SKM-1 treated with dmso at 0.1 percent for 144 hours (cell line): ENCODE measurements around the gene EHD1.

Experiments
- DNase-seq: peaks from one replicate; lab custom pipeline; 2025; ENCODE audit not compliant: unreplicated experiment; lab: John Stamatoyannopoulos, UW

EHD1 gene

DNA sequence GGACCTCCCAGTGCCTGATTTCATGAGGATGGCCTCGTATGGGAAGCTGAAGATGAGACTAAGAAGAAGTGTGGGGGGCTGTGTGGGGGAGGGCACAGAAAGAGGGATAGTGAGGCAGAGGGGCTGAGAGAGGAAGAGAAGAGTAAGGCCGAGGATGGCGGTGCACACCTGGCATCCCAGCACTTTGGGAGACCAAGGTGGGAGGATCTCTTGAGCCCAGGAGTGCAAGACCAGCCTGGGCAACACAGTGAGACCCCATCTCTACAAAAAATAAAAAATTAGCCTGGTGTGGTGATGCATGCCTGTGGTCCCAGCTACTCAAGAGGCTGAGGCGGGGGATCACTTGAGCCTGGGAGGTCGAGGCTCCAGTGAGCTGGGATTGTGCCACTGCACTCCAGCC is 13.5 kb upstream of the EHD1 start:
- DNase-seq = no peak

DNA sequence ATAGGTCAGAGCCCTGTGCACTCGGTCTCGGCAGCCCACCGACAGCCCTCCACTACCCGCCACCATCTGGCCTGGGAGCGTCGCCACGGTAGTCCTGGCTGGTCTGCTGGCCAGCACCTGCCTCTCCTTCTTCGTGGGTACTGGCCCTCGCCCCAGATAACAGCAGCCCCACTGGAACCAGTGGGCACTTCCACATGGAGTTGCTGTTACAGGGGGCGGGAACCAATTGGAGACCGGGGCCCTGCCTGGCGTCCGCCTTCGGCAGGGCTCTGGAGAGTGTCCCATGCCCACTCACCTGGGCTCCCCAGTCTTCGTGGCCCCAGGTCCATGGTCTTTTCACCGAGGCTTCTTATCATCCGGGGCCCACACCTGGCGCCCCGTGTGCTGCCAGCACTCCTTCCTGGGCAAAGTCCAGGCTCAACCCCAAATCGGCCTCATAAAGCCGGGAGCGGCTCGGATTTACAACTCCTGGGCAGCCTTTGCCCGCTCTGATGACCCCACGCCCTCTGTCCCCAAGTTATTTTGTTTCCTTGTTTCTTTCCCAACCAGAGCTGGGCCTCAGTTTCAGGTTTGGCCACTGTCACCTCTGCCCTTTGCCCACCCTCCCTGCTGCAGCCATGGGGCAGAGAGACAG is 12.9 kb upstream of the EHD1 start:
- no peak for DNase-seq

DNA sequence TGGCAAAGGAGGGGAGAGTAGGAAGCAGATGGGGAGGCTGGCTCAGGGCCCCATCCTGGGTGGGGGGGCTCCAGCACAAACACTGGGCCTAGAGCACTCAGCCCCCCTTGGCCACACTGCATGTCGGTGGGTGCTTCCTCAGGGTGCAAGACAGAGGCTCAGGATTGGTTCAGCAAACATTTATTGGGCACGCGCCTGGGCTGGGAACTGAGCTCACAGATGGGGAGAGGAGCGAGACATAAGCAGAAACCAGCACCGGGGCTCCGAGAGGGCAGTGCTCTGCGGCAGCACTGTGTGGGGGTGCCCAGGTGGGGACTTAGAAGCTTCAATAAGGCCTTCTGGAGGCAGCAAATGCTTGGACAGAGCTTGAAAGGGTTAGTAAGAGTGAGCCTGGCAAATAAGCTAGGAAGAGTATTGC is 12.1 kb upstream of the EHD1 start:
- DNase-seq = no peak

DNA sequence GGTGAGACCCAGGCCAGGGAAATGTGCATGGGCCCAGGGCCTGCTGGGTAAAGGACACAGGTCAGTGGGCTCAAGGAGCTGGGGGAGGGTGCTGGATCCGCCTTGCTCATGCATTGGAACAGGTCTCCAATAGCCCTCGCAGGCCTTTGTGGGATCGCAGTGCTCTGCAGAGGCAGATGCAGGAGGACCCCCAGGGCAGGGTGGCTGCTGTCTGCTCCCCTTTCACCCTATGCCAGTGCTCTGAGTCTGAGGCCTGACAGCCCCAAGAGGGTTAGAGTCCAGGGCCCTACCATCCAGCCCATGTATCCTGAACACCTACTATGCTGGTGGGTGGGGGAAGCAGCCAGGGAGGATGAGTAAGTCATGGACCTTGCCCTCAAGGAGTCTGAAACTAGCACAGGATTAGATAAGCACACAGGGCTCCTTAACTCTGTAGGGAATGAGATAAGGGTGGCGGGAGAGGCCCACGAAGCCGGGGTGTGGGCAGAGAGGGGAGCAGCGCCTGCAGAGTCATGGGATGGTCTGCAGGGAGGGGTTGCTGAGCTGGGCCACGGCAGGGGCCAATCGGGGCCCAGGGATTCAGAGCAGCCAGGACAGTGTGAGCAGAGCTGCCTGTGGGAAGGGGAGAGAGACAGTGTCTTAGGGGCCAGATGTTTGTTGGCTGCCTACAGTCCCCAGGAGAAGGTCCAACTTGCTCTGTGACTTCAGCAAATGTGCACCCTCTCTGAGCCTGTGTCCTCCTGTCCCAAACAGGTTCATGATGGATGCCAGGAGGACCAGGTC is 10.5 kb upstream of the EHD1 start:
- no peak for DNase-seq

DNA sequence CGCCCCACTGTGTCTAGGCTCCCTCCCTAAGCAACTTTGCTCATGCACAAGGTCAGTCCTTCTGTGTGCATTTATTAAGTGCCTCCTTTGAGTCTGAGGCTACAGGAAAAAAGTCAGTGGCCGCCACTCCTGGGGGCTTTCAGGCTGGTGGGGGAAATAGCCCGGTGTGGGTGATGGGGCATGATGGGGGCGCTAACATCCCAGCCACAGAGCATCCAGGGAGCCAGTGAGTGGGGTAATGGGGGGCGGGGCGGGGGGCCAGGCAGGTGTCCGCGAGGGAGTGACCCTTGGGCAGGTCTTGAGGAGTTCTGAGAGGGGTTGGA is 9.9 kb upstream of the EHD1 start:
- no peak for DNase-seq

DNA sequence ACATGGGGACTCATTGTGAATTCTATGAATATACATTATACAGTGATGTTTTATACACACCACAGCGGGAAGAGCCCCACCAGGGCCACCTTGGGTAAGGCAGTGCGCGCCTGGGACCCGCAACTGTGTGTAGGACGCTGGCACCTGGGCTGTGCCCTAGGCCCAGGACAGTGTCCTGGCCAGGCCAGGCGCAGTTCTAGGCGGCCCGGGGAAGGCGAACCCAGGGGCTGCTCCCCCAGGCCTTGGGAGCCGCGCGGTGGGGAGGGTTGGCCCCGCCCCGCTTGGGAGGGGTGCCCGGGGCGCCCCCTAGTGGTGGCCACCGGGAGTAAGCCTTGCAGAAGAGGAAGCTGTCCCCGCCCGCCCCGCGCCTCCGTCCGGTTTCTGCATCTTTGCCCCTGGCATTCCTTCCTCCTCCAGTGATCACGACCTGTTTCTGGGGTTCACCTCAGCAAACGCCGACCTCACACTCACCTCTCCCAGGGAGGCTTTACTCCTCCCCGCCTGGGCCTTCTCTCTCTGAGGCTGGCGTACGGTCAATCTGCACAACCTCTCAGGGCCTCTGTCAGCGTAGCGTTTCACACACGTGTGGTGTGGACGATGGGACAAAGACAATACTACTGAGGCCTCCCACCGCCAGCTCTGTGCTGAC is 9.5 kb upstream of the EHD1 start:
- peak; percentile 73 for DNase-seq

DNA sequence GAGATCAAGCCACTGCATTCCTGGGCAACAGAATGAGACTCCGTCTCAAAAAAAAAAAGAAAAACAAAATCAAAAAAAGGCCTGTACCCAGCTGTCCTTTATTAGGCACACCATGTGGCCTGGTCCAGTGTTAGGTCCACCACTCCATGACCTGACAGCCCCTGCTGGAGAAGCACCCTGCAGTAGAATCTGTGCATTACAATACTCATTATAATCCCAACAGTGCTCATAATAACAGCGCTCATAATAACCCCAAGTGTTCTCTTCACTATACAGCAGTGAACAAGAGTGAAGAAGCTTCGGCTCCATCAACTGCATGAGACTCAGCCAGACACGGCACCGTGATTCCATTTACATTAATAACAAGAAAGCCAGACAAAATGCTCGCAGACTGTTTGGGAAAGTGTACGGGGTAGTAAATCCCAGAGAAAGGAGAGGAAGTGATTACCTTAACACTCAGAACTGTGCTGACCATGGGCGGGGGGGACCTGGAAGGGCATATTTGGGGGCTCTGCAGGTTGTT is 8.9 kb upstream of the EHD1 start:
- no peak for DNase-seq

DNA sequence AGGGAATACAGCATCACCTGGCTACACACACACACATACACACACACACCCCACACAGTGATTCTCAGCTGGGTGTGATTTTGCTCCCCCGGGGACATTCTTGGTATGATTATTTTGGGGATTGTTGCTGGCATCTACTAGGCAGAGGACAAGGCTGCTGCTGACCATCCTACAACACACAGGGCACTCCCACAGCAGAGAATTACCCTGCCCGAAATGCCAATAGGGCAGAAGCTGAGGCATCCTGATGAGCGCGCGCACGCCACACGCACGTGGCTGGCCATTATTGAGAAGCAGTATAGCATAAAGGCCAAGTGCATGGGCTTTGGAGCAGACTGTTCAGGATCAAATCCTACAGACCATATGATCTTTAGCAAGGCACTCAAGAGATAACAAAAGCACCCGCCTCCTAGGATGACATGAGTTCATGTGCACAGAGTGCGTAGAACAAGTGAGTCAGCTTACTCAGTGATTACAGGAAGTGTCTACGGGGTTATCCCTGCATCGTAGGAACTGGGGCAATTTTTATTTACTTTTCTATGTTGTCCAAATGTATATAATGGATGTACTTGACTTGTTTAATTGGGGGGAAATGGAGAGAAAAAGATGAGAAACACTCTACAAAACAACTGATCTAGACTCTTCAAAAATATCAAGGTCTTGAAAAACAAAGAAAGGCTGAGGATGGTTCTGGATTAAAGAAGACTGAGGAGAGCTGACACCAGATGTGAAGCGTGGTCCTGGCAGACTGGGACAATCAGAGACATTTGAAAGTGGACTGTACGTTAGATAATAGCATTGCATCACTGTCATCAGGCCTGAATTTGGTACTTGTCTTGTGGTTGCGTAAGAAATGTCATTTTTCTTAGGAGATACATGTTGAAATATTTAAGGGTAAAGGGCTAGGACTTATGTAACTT is 7.2 kb upstream of the EHD1 start:
- DNase-seq = peak; percentile 96

DNA sequence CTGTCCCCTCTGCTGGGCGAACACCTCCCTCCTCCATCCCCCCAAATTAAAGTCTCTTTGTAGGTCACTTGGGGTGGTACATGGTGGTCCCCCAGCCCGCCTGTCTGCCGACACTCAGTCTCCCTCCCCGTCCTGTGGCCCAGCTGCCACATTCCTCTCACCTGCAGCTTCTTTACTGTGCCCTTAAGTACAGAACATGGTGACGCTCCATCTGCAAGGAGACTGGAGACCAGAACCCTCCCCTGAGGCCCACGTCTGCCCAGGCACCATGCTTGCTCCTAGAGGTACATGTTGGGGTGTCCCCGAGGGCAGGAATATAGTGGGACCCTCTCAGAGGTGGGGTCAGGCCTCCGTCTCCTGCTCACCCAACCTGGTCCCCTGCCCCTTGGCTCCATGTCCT is 5.6 kb upstream of the EHD1 start:
- no peak for DNase-seq

DNA sequence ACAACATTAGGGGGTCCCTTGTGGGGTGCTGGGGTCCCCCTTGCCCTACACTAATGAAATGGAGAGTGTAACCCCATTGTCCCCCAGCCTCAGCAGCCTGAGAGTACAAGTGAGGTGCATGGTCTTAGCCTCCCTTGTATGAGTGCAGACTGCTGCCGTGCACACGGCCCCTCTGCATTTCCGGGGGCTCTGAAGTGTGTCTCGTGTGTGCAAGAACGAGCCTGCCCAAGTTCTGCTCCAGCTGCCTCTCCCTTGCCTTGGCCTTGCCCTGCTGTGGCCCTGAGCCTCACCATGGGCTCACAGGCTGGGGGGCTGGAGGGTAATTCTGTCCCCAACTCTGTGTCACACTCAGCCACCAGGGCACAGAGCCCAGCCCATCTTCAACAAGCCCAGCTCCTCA is 5.2 kb upstream of the EHD1 start:
- no peak for DNase-seq

DNA sequence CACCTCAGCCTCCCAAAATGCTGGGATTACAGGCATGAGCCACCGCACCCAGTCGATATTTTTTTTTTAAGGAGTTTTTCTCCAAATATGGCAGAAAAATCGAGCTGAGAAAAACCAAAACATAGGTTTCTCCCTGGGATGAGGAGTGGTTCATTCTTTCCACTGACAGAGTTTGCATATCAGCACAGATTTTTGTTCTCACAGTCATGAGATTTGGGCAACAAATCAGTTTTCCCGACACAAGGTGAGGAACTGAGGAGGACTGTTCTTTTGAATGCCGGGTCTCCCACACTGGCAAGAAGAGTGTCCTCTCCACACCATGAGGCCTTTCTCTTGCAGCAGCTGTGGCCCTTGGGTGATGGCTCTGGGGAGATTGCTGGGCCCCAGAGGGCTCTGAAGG is 3.8 kb upstream of the EHD1 start:
- DNase-seq = no peak

DNA sequence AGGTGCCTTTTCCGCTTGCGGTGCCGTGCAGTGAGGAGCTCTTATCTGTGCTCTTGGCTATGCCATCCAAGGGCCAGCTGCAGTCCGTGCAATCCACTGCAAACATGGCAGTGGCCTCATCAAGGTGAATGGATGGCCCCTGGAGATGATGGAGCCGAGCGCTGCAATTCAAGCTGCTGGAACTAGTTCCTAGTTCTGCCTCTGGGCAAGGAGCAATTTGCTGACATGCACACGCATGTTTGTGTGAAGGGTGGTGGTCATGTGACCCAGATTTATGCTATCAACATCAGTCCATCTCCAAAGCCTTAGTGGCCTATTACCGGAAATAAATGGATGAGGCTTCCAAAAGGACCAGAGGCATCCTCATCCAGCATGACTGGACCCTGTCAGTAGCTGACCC is 3.1 kb upstream of the EHD1 start:
- DNase-seq = no peak

DNA sequence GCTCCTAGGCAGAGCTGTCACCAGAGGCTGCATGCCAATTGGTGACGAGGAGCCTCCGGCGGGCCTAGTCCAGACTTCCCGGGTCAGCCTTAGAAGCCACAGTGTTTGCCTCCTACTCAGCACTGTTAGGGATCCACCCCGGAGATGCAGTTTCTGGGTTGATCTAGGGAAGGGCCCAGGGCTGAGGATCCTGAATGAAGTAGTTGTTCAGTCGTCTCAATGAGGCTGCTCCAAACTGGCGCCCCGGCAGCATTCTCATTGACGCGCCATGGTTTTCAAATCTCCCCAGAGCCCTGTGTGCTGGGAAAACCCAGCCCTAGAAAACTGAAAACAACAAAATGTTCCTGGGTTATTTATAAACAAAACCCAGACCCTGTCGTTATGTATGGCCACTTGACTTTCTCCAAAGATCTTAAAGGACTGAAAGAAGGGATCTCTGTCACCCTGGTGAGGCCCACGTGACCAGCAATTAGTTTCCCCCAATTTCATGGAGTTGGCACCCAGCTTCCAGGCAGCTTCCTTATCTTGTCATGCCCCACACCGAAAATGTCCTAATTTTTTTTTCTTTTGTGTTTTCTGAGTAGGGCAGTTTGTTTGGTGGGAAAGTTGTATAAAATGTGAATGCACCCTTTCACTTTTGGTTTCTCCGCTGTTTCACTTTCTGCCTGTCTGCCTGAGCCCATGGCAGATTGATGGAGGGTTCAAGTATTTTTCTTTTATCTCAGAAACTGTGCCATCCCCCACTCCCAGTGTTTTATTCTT is 2.0 kb upstream of the EHD1 start:
- DNase-seq = no peak

DNA sequence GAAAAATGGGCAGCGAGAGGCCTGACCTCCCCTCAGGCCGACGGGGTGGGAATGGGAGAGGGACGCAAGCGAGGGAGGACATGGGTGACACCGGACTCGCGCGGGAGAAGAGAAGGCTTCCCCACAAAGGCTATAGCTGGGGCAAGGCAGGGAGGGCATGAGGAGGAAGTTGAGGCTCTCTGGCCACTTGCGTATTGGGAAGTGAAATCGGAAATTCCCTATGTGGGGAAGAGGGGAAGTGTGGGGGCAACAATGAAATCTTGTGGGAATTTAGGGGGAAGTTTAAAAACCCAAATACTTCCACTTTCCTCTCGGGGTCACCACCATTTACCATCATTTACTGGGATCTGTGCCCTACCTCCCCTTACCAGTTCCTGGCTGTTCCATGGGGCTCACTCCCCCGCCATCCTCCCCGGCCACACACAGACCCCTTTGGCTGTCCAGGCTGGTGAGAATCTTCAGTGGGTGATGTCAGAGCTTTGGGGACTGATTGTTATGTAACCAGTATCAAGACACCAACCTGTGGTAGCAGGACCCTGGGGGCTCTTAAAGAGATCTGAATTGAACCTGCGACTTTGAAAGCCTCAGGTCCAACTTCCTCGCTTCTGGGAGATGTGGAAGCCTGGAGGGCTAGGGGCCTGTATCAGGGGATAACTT is 951 bp upstream of the EHD1 start:
- DNase-seq = peak; percentile 50

DNA sequence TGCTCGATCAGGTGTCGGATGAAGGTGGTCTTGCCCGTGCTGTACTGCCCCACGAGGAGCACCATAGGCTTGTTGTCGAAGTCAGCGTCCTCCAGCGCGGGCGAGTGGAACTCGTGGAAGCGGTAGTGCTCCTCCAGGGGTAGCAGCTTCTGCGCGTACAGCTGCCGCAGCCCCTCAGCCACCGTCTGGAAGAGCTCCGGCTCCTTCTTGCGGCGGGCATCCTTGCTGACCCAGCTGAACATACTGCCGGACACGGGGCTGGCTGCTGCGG is 263 bp downstream of the EHD1 start:
- no peak for DNase-seq

DNA sequence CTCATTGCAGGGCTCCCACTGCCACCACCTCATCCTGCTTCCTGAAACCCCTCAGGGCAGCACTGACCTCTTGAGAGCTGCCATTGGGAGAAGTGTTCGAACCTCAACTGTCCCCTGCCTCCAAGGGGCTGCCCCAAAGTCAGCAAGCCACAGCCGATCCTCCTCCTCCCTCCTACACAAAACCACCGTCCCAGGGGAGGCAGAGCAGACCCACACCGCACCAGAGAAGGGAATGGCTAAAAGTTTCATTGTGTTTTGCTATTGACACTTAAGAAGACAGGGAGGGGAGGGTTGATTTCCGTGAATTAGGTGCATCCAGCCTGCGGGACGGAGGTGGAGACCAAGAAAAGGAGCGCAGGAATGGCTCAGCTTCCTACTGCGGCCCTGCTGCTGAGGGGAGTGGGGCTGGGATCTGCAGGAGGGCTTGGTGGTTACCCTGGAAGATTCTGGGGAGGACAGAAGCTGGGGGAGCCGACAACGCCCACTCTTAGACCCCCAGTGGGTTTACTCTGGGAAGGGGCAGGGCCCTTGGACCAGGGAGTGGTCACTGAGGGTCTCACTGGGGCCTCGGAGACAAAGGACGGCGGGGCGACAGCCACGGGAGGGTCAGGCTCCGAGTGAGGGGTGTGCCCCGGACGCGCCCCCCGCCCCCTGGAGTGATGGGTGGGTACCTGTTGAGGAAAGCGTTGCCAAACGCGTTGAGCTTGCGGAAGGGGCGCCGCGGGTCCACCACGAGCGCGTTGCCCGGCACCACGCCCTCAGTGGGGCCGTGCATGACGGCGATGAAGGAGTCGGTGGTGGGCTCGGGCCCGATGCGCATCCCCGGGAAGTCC is 815 bp downstream of the EHD1 start:
- DNase-seq = no peak

DNA sequence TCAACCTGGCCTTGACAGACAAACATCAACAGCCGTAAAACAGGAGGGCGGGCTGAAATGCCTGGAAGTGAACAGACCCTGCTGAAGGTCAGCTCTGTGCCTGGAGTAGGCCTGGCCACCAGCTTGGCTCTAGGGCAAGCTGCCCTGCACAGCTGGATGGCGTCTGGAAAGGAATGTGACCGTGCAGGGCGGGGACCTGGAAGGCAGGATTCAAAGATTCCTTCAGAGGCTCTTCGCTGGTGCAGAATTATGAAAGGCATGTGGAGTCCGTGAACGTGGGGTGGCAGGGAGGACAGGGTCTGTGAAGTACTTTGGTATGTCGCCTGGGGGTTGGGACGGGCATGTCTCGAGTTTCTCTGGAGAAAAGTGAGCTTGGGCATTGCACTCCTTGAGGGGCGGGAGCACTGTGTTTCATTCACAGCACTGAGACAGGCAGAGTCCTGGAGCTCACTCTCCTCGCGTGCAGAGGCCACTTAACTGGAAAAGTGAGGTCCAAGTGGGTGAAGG is 1.5 kb downstream of the EHD1 start:
- DNase-seq = no peak

DNA sequence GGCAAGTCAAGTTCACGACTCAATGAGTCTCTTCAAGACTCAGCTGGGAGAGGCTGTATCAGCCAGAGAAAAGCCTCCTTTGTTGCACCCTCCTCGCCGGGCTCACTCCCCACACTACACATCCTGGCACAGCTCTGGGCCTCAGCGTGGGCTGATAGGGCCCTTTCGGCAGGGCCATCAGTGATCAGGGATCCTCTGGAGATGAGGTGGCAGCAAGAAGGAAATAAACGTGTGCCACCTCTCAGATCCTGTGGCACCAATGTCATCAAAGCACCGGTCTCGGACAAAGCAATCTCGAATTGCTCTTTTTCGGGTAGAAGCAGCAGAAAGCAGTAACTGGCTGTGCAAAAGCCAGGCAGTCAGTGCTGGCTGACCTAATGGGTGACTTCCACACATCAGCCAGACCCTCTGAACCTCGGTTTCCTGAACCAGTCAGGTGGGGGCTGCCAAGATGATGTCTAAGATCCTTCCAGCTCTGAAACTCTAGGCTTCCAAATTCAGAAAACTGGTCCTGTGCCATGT is 2.1 kb downstream of the EHD1 start:
- no peak for DNase-seq
